SK-N-MC (cell line): ENCODE measurements around the gene SPEF2.

Experiments used
- EZH2 ChIP-seq: fragments of 200-600 bp; sonication (generic); IDR thresholded peaks from one replicate; pipeline ENCODE4 v1.6.1; 2017; ENCODE audit warnings: antibody characterized with exemption
- POLR2AphosphoS5 ChIP-seq: IDR thresholded peaks from 2 replicates; pipeline ENCODE4 v1.6.1; 2012; ENCODE audit warnings: mild to moderate bottlenecking, low read depth, low read length, borderline replicate concordance

- TF ChIP-seq POLR2AphosphoS5 (no peak), EZH2 (no peak)
Measured at GRCh38 chr5:35788724-35789123, 171.1 kb downstream of the SPEF2 start.
